Epidermal melanocyte (primary cell): ENCODE results near the gene KRT7.

Source experiments
- DNase-seq: peaks from one replicate; pipeline ENCODE4 v3.0.0; 2011; ENCODE audit warnings: low spot score; ENCODE audit not compliant: insufficient read length

Gene KRT7

DNA sequence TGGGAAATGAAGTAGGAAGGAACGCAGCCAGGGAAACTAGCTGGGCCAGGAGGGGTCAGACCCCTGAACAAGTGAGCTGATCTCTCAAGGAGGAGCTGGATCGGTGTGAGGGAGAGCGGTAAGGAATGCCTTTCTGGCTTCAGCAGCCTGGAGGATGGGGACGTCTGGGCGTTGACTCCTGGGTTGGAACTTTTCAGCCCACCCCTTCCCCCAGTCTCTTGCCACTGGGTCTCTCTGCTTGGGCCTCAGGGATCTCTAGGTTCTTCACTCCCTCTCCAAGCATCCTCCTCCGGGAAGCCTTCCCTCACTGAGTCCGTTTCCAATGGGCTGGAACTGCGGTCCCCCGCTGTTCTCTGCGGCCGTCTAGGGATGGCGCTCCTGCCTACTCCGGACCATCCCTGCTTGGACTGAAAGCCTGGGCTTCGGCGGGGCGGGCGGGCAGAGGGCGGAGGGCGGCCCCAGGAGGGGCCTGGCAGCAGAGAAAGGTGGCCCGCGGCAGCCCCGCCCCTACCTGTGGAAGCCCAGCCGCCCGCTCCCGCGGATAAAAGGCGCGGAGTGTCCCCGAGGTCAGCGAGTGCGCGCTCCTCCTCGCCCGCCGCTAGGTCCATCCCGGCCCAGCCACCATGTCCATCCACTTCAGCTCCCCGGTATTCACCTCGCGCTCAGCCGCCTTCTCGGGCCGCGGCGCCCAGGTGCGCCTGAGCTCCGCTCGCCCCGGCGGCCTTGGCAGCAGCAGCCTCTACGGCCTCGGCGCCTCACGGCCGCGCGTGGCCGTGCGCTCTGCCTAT lies at the start of gene KRT7:
TSS of gene KRT7 (plus strand) at position 570 of the 788 bp plus-strand sequence. CDS start at position 624, 54 bp downstream.
- DNase-seq, result no peak

DNA sequence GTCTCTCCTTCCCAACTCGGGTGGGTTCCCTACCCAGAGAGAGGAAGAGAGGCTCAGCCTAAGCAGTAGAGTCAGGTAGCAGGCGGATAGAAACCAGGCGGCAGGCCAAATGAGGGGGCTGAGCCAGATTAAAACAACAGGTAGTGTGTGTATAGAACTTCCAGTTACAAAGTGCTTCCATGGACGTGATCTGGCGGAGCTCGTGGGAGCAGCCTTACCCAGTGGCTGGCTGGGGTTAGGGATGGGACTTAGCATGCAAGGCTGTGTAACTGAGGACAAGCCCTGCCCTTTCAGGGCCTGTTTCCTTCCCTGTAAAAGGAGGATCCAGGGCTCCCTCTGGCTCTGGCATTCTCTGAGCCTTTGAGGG lies 49.5 kb upstream of the KRT7 start:
- no peak for DNase-seq

DNA sequence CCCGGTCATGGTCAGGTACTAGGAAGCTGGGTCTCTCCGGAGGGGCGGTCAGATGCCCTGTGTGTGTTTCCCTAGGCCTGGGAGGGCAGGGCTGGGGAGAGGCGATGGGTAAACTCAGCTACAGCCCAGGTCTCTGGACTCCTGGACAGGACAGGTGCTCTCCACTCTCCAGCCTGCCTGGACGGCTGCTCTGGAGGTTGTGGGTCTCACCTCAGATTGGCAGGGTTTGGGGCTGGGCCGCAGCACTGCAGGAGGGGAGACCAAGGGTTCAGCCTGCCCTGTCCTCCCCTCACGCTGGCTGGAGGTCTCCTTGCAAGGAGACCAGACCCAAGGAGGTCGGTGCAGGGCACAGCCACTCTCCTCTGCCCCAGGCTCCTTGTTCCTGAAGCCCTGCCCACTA lies 49.1 kb upstream of the KRT7 start:
- no peak for DNase-seq

DNA sequence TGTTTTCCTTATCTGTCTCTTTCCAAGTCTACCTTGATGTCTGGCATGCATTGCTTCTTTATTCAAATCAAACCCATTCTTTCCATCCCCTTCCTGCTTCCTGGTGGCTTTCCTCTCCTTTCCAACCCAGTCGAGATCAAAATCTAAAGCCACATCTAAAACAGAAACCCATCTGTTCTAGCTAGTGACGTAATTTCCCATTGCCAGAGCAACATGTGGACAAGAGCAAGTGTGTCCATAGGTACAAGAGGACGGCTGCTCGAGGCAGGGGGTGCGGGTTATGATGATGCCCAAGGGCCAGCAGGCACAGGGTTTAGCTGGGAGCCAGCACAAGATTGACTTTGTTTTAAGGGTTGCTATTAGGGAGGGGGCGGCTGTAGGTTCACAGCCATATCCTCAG lies 48.2 kb upstream of the KRT7 start:
- DNase-seq, result no peak

DNA sequence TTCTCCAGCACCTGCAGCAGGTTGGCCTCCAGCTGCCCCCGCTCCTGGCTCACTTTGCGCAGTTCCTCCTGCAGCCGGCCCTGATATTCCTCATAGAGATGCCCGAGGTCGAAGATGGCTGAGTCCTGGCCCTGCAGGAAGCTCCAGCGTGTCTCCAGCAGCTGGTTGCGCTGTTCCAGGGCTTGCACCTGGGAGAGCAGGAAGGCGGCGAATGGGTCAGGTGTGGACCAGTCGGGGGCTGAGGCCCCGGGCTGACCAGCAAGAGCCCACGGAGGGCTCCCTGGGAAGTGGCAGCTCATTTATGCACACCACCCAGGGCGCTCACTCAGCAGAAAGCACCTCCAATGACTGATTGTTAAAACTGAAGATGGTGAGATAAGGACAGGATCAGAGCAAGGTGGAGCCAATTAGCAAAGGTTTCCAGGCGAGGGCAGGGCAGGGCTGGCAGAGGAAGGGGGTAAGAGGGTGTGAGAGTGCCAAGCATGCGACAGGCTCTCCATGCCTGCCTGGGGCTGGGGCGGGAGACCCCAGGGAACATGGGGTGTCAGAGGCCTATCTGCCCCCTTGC lies 47.6 kb upstream of the KRT7 start:
- DNase-seq, result no peak

DNA sequence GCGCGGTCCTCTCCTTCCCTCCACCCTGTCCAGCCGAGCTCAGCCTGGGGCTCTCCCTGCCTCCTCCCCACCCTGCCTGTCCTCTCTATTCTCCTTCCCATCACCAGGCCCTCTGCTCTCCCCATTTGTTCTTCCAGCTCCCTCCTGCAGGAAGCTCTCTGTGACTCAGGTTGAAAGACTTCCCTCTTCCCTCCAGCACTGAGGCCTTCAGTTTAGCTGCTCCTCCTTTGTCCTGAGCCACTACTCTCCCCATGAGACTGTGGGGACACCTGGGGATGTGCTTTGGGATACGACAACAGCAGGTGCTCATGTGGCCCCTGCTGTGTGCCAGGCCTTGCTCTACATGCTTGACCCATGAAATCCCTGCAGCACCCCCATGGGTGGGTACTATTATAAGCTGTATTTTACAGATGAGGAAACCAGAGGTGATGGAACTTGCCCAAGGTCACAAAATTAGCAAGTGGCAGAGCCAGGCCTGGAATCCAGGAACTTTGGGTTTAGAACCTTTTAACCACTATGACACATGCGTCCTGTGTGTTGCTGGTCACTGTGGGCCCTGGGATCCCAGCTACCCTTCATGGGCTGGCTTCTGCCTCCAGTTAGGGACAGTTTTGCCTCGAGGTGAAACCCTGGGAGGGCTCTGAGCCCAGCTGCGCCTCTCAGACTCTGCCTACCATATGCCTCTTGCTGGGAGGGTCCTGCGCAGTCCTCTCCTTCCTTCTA lies 46.8 kb upstream of the KRT7 start:
- no peak for DNase-seq

DNA sequence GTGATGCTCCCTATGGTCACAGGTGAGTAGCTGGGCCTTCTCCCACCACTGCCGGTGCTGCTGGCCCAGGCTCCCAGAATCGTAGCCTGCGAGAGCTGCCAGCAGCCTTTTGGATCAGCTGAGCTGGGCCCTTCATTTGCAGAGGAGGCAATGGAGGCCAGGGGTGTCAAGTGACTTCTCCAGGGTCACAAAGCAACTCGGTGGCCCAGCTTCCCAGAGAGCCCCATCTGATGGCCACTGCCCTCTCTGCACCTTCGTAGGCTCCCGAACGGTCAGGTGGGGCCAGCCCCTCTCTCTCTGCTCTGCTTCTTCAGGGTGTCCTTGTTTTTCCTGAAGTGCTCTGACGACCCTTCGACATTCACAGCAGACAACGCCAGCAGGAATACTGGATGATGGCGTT lies 45.8 kb upstream of the KRT7 start:
- DNase-seq, result no peak

DNA sequence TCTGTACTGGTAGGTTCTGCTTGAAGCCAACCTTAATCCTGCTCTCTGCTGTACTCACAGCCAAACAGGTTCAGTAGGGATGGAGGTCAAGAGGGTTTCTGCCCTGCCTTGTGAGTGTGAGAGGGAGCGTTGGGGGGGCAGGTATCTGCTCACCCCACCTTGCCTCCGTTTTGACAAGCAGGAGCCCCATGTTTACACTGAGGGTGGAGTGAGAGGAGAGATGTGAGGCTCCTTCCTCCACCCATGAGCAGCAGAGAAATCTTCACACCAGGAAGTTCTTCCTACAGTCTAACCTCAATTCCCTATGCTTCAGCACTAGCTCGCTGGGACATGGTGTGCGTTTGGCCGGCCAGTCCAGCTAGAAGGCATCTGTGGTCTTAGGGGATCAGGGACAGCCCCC lies 45.4 kb upstream of the KRT7 start:
- no peak for DNase-seq

DNA sequence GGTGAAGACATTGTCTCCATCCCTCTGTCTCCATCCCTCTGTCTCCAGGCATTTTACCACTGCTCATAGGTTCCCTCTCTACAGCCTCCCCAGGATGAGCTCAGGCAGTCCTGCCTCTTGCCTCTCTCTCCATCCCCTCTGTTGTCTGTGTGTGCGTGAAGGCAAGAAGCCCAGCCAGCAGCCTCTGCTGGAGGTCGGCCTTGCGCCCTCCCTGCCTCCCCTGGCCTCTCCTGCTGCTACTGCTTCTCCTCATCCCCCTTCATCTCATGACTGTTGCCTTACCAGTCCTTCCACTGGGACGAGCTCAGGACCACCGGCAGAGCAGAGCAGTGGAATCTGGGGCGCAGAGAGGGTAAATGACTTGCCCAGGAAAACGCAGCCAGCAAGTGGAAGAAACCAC lies 44.4 kb upstream of the KRT7 start:
- DNase-seq, result no peak

DNA sequence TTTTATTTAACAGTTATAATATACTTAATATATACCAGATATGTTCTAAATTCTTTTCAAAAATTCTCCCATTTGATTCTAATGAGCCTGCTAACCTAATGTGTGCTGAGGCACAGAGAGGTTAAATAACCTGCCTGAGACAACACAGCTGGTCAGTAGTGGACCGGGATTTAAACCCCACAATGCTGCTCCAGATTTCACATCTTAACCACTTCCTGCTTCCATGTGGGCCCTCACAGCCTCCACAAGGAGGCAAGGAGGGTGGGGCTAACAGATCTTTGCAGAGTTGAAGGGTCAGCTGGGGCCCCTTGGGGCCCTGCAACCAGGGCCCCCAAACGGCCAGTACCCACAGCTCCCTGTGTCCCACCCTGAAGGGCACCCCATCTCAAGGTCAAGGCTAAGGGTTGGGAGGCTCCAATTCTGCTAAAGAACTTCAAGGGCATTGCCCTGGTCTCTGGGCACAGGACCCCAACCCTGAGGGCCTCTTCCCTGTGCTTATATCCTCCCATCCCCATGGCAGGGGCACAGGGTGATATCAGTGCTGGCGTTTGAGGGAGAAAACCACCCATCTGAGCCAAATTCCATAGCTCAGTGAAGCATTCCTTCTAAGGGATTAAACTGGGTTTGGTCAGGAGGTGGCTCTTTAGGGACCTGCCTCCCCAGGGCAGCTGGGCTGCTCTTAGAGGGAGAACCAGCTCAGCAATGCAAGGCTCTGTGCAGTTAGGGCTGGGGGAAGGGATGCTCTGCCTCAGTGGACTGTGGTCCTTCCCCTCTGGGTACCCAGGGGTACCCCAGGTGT lies 43.5 kb upstream of the KRT7 start:
- no peak for DNase-seq

DNA sequence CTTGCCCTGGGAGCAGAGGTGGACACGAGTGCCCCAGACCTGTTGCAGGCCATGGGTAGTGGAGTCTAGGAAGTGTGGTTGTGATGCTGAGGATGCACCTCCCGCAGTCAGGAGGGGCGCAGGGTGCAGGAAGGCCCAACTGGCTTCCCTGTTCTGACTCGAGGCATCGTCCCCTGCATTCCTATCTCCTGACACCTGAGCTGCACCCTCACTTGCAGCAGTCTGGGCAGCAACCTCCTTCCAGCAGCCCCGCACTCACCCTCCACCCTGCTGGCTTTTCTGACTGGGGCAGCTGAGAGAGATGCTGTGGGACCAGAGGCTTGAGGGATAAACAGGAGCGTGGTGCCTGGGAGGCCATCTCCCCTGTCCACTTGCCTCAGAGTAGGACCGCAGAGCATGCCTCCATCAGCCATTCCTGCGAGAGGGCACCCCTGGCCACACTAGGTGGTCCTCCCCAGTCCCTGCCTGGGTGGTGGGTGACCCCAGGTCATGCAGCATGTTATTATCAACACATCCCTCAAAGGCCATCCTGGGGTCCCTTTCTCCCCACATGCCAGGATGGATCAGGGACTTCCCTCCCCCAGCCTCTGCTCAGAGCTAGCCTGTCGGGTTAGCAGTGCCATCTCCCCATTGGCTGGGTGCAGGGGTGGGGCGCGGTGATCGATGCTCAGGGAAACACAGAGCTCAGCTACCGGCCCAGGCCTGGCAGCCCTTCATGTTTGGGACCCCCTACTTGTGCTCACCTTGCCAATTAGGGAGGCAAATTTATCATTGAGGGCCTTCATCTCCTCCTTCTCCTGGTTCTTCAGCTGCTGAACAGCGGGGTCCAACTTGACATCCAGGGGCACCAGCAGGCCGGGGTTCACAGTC lies 41.9 kb upstream of the KRT7 start:
- no peak for DNase-seq

DNA sequence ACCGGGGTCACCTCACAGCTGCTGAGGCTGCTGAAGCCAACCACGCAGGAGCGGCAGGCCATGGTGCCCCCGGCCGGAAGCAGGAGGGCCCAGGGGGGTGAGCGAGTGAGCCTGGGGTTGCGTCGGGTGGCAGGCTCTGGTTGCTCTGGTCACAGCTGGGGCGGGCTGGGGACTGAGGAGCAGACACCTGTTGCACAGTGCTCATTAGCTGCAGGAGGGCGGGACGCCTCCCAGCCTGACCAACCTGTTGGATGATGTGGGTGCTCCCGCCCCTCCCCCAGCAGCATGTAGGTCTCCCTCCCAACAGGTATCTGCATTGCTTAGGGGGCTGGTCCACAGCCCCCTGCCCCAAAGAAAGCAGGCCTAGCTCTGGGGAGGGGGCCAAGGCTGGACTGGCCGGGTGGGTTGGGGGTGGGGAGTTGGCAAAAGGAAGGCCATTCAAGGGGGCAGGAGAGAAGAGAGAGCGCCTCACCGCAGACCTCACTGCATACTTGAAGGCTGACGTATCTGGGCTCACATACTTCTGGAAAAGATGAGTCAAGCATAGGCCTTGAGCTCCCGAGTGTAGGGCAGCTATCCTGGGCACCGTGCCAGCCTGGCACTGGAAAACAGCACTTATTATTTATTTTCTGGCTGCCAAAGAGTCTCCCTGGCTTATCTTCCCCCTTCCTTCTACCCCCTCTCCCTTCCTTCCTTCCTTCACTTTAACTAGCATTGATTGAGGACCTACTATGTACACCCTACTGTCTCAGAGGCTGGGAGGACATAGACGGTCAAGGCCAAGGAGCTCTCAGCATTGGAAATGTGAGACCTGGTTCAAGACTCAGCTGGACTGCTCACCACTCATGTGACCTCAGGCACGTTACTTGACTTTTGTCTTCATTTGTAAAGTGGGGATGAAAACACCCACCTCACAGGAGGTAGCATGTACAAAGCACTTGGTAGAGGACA lies 40.9 kb upstream of the KRT7 start, which contains the start of gene KRT80:
TSS of gene KRT80 (minus strand) at position 174 of the 951 bp plus-strand sequence. CDS start at position 62, 112 bp downstream.
- peak; percentile 99 for DNase-seq

DNA sequence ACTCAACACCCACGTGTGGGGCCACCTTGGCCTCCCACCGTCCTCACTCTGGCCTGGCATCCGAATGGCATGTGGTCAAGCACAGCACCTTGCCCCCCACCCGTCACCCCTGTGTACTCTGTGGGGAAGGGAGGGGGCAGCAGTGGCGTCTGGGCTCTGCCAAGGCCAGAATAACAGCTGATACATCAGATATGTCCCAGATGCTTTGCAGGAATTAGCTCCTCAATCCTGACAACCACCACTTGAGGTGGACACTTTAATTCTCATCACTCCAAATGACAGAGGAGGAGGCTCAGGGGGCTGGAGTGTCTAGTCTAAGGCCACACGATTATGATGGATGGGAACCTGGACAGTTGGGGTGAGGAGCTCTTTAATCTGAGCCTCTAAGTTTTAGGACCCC lies 39.5 kb upstream of the KRT7 start:
- DNase-seq, result no peak

DNA sequence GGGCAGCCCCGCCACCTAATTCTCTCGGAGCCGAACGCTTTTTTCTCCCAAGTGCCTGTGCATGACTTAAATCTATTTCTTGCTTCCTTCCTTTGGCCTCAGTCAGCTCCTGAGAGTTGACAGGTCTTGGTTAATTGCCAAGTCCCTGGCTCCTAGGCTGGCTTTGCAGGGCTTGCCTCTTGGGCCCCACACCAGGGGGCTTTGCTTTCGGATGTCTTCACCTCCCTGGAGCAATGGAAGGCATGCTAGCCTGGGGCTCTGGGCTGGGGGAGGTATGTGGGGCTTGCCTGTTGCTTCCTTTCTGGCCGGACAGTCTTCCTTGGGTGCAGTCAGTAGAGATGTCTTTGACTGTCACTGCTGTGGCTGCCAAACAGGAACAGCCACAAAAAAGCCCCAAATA lies 39.1 kb upstream of the KRT7 start:
- DNase-seq, result no peak

DNA sequence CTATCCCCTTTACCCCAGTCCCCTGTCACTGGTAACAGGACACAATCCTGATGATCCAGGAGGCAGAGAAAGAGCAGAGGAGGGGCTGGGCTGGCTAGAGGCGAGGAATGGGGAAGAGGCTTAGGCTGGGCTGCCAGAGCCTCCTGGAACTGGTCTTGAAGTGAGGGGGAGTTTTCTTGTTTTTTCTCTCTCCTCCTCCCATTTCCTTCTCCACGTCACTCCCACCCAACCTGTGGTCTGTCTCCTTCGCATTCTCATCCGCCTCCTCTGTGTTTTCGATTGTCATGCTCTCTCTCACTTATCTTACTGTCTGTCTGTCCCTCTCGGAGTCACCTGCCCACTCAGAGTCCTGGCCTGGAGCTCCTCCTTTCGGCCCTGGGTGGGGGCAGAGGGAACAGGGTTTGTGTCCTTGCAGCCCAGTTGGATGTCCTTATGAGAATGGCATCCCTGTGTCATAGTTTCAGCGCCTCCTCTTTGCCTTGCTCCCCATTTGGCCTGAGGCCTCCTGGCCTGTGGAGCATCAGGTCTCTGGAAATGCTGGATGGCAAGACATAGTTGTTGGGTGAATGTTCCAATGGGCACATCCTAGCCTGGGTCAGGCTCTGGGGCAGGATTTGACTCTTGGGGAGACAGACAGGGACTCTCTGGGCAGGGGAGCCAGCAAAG lies 37.8 kb upstream of the KRT7 start:
- DNase-seq, result no peak

DNA sequence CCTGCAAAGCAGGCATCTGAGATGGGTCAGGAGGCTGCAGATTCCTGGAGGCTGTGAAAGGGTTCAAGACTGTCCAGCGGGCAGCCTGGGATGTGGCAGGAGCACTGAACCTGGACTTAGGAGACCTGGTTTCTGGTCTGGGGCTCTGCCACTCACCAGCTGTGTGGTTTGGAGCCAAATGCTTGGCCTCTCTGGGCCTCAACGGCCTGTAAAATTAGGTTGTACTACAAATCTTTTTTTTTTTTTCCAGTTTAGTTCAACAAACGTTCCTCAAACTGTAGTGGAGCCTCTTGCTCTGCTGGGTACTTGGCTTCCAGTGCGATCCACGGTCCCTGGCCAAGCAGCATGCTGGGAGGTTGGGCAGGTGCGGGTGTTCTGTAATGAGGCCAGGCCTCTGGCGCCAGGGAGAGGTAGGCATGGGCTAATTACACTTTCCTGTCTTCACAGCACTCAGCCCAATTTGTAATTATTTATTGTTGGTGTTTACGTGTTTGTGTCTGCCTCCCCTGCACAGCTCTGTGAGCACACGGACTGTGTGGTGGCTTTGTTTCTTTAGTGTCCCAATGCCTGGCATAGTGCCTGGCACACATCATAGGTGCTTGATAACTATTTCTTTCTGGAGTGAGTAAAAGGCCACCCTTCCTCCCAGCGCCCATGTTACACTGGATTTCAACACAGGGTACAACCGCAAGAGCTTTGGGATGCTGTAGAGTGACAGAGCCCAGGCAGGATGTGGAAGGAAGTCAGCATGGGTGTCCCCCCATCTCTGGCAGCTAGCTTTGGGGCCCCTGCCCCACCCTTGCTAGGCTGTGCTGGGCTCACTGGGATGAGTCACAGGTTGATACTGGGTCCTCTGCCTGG lies 35.4 kb upstream of the KRT7 start:
- no peak for DNase-seq

DNA sequence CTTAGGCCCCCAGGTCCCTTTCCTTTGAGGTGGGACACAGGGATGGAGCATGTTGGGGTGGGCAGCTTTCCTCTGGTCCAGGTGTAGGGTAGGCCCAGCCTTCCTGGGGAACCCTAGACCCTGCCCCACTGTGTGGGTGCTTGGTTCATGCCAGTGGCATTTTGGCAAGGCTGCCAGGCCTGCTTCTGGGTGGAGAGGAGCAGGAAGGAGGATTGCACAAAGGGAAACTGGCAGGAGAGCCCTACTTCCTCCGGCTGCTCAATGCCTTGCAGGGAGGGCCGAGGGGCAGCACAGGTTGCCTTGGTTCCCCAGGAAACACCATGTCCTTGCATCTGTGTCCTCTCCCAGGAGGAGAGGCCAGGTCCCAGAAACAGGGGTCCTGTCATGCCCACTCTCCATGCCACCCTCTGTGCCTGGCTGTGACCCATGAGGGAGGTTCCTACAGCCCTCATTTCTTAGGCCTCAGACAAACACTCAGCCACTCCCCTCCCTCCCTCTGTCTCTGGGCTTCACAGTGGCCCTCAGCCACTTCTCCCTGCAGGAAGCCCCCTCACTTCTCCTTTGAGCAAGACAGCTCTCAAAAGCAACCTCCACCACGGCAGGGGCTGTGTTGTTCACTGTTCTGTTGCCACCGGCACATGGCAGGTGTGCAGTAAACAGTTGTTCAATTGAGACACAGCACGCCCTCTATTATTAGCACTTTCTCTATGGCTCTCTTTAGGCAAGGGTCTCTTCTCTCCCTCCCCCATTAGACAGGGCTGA lies 34.4 kb upstream of the KRT7 start:
- DNase-seq, result no peak
